ENCODE data around the gene SLC25A1. TPM values are rescaled to one million over a fixed set of nuclear protein-coding genes. Genes with fewer than 3 reads are reported as not detected.

SLC25A1 gene
- total RNA-seq, 3 donors from 2014 or later, result 88.3 to 165 (median 135) TPM

- intact Hi-C loops (cut with DNase I, micrococcal nuclease), result no loop called here
- peaks cover 5% of the 10 kb centered on the region for H3K36me3 ChIP-seq (ENCODE audit: low read depth)
These were observed 45.0 kb downstream of the SLC25A1 start for GRCh38 chr22:19133561-19133960.

GRCh38 chr22:19132693-19133400 lies 45.7 kb downstream of the SLC25A1 start:
- Histone ChIP-seq H3K36me3 (ENCODE audit: low read depth) (peaks cover 5% of the 10 kb centered on the region), H3K4me1 (ENCODE audit: low read depth) (no peaks in the 10 kb centered on the region), H3K4me3 (no peak overlapping the region), H3K9me3 (no peaks in the 10 kb centered on the region)
- no peak for TF ChIP-seq CTCF (IDR thresholded peaks at IDR 0.05)
- ATAC-seq, result no peak
- no peak for DNase-seq
- intact Hi-C loops (cut with DNase I, micrococcal nuclease), result no loop called here

More at GRCh38 chr22:19133561-19133960, 45.0 kb downstream of the SLC25A1 start:
- ATAC-seq (no peak), DNase-seq (no peak)
- Histone ChIP-seq H3K9me3 (no peaks in the 10 kb centered on the region), H3K4me3 (no peak overlapping the region), H3K4me1 (ENCODE audit: low read depth) (no peaks in the 10 kb centered on the region)
- no peak for TF ChIP-seq CTCF (IDR thresholded peaks at IDR 0.05)

GRCh38 chr22:19132153-19132552 lies 46.4 kb downstream of the SLC25A1 start:
- ATAC-seq (no peak), DNase-seq (no peak)
- no peaks in the 10 kb centered on the region for H3K4me1 ChIP-seq (ENCODE audit: low read depth)
- intact Hi-C loops (cut with DNase I, micrococcal nuclease), result no loop called here
- peaks cover 5% of the 10 kb centered on the region for H3K36me3 ChIP-seq (ENCODE audit: low read depth)
- no peak for TF ChIP-seq CTCF (IDR thresholded peaks at IDR 0.05)
- H3K4me3 ChIP-seq, result no peak overlapping the region
- no peaks in the 10 kb centered on the region for H3K9me3 ChIP-seq

- no peak for TF ChIP-seq CTCF (IDR thresholded peaks at IDR 0.05)
- Histone ChIP-seq H3K4me1 (ENCODE audit: low read depth) (no peaks in the 10 kb centered on the region), H3K9me3 (no peaks in the 10 kb centered on the region), H3K36me3 (ENCODE audit: low read depth) (peaks cover 5% of the 10 kb centered on the region), H3K4me3 (no peak overlapping the region)
- DNase-seq (no peak), ATAC-seq (no peak)
- intact Hi-C loops (cut with DNase I, micrococcal nuclease), result no loop called here
These were observed 46.9 kb downstream of the SLC25A1 start for GRCh38 chr22:19131685-19132015.

GRCh38 chr22:19130959-19131684 lies 47.4 kb downstream of the SLC25A1 start, which contains the start of gene TSSK2:
Gene TSSK2, plus strand, starts transcription at chr22:19131308. Its CDS starts 92 bp downstream, at chr22:19131400.
- intact Hi-C loops (cut with DNase I, micrococcal nuclease), result no loop called here
- TF ChIP-seq CTCF (IDR thresholded peaks at IDR 0.05), result no peak
- no peaks in the 10 kb centered on the region for H3K4me1 ChIP-seq (ENCODE audit: low read depth)
- H3K4me3 ChIP-seq, result no peak within 1 kb of the TSS
- no peaks in the 10 kb centered on the region for H3K9me3 ChIP-seq
- DNase-seq (no peak), ATAC-seq (no peak)
- peaks cover 5% of the 10 kb centered on the region for H3K36me3 ChIP-seq (ENCODE audit: low read depth)

Measured in mucosa of descending colon (tissue), 3 donors.